Muscle of back (tissue), 11 donors: ENCODE results near the gene GALNS. TPM values are rescaled to one million over a fixed set of nuclear protein-coding genes. Genes with fewer than 3 reads are reported as not detected.
A peak's percentile ranks its signal among the peaks of the same experiment; 100 is the strongest.
"Not testable (repeated sequence)": the region's sequence is repeated elsewhere in the genome, so short reads cannot be mapped to it uniquely, and the experiment has no call there.

Experiments used
- DNase-seq, 3 donors: peaks; one replicate each; pipeline versions ENCODE4 v3.0.0 to v3.0.0-alpha.2; 2013
- polyA plus RNA-seq, 10 donors: library from polyadenylated mRNA; unstranded; fragments of 120-200 nt; gene quantifications; one replicate each; pipeline ENCODE4 v1.2.1, GENCODE V29; 2013; ENCODE audit not compliant: insufficient read length in 10 of 10

Gene GALNS
- polyA plus RNA-seq, 10 donors = 13.1 to 23.5 (median 17.2) TPM

DNA sequence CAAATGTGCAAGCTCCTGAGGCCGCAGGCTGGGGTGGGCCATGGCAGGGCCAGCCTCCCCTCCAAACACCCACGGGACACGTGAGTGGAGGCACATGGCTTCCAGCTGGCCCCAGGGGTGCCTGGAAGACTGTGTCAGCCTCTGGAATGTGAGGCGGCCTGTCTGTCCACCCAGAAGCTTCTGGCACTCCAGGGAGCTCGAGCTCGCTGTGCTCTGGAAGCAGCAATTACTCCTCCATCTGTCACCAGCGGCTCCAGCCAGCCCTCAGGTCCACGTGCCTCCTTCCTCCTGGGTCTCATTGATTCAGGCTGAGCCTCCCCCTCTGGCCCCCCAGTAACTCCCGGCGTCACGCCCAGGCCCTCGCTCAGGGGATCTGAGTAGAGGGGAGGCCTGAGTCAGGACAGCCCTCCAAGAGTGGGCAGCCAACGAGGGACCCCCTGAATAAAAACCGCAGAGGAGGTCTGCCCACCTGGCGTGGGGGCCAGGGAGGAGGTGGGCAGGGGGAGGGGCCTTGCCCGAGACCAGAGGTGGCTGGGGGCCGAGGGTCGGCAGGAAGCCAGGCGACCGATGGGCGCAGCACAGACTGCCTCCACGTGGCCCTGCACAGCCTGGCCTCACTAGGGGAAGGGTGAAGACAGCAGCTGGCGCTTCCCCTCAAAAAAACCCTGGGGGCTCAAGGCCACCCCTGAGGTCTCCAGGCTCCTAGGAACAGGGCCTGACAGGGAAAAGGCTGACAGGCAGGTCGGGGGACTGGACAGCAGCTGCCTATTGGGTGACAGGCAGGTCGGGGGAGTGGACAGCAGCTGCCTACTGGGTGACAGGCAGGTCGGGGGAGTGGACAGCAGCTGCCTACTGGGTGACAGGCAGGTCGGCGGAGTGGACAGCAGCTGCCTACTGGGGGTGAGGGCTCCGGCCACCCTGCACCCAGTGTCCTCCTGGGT lies 83.6 kb downstream of the GALNS start:
- peak; percentile 64 to 89 (median 84) for DNase-seq

DNA sequence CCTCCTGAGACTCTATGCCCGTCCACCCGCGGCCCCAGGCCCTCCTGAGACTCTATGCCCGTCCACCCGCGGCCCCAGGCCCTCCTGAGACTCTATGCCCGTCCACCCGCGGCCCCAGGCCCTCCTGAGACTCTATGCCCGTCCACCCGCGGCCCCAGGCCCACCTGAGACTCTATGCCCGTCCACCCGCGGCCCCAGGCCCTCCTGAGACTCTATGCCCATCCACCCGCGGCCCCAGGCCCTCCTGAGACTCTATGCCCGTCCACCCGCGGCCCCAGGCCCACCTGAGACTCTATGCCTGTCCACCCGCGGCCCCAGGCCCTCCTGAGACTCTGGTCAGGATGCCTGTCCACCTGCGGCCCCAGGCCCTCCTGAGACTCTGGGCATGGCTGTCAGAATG lies 85.0 kb downstream of the GALNS start:
- not testable (repeated sequence) for DNase-seq

DNA sequence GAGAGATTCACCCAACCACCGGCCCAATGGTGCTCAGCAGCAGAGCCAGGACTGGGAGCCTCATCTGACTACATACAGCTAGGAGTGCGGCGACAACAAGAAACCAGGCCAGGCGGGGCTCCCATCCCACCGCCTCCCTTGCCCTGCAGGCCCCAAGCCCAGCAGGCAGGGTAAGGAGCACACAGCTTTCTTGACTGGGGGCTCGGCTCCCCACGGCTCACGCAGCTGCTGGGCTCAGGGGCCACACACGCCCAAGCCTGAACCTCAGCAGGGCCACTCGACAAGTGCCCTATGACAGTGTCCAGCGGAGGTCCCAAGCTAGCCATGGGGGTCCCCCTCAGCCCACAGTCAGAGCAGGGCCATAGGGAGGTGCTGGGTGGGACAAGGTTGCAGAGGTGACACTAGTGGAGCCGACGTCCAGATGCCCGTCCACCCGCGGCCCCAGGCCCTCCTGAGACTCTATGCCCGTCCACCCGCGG lies 85.4 kb downstream of the GALNS start:
- DNase-seq = no peak

DNA sequence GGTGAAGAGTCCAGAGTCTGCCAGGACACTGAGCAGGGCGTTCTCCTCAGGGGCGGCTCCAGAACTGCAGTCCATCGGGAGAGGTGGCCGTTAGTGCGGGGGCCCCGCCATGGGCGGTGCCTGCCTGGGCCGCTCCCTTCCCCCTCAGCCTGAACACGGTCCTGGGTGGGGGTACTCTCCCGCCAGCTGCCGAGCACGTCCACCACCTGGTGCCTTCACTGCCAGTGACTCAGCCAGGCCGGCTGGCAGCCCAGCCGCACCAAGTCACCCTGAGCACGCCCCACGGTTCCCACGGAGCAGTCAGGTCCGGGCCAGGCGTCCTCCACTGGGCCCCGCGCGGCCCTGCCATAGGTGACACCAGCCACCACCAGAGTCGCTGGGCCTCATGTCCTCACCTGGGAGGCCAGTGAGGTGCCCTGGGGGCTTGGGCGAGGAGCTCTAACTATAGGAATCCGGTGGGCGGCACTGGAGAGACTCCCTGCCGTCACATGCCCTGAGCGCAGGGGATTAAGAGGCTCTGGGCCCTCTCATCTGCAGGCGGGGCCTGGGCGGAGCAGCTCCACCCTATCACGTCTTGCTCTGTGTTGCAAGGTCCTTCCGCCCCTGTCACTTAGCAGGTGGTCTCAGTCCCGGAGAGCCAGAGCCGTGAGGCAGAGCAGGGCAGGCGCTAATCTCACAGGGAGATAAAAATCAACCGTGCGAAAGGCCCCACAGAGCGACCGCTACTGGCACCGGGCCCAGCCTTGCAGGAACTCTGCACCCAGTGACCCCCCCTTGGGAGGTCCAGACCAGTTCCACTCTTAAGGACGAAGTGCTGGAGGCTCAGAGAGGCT lies 86.1 kb downstream of the GALNS start:
- DNase-seq = peak in 2 of 3 donors; percentile 67 to 71

DNA sequence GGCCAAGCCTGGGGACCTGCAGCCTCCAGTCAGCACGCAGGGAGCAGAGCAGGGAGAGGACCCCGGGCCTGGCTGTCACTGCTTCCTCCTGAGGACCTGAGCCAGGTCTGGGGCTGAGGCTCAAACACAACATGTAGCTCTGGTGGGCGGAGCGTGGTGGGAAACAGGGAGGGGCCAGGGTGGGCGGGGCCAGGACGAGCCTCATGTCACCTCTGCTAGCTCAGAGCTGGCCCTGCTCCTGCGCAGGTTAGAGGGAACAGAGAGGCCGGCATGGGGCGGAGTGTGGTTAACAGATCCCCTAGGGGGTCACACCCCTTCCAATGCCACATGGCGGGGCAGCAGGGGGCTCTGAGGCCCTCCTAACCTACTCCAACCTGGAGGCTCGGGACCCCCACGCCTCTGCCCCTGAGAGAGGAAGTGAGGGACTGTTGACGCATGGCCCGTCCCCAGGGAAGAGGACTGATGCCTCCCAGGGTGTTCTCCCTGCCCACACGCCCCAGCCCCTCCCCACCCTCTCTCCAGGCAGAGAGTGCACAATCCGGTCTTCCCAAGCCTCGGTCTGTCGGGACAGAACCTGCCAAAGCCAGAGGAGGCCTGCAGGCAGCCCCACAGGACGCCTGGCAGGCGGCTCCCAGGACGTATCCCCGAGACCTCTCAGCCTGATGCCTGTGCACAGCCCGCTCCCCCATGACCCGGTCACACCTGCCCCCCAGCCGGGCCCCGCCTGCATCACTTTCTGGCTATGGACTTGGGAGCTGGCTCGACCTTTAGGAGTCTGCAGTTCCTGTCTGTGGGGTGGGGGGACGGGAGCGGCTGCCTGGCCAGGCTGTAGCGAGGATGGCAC lies 86.9 kb downstream of the GALNS start:
- no peak for DNase-seq

DNA sequence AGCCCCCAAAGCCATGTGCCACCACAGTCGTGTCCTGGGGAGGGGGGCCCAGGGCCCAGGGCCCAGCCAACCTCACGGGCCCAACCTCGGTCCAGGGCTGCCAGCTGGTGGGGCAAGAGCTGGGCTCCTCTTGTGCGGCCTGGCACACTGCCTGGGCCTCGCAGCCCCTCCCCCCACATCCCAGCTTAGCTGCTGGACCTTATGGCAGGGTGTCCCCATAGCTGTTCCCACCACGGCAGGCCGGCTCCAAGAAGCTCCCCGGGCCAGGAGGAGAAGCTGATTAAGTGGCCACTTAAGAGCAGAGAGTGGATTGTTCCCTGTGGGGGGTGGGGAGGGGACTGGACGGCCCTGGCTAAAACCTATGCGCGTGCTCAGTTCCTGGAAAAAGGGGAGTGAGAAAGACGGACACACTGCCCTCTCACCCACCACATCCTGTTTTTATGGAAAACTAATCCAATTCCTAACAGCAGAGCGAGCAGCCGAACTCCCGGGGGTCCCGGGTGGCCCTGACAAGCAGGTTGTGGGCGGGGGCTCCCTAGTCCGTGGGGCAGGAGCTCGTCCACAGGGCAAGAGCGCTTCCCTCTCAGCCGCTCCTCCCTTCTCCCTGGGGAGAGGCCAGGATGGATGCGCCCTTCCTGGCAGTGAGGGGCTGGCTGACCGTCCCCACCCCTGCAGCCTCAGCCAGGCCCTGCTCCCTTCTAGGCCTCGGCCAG lies 88.5 kb downstream of the GALNS start:
- DNase-seq = peak in 2 of 3 donors; percentile 58 to 72

DNA sequence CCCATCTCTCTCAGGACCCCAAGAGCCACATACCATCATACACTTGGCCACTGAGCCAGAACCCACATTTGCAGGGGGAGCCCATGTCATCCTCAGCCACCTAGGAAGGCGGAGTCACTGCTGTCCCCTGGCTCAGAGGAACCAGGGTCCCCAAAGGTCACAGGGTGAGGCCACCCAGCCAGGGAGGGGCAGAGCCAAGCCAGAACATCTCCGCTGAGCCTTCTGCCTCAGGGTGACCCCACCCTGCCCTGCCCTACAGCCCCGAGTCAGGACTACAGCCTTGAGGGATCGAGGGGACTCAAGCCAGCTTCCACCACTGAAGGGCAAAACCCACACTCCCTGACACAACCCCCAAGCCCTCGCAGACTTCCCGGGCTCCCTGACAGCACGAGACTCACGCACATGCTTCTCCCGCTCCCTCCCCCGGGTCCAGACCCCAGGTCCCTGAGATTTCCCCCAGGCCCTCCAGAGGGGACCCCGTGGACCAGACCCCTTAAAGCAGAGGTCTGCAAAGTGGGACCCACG lies 89.1 kb downstream of the GALNS start:
- no peak for DNase-seq

DNA sequence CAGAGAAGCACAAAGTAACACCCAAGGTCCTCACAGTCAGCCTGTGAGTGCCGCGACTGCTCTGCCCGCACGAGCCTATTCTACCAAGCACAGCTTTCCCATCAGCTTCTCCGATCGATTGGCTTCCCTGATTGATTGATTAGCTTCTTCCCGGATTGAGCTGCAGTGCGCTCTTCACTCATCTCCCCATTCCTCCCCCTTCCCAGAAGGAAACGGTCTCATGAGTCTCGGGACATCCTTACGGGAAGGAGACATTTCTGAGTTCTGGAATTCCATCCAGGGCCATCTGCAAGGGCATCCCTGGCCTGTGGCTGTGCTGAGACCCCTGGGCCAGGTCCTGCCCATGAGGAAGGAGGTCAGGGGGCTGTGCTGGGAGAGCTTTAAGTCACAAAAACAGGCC lies 89.8 kb downstream of the GALNS start:
- no peak for DNase-seq

DNA sequence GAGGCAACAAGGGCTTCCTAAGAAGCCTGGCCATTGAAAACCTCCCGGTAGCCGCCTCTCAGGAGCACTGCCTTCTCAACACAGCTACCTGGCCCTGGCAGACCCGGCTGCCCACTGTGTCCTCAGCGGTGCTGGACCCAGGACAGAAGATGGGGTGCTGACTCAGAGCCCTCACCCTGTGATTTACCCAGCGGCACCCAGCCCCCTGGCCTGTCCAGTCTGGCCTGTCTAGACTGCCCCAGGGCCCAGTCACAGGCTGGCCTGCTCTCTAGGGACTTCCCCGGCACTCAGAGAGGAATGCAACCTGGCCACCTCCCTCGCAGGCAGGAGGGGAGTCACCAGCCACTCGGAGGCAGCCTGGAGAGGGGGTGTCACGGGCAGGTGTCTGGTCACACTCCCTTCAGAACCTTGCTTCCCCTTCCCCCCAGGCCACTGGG lies 91.8 kb downstream of the GALNS start:
- DNase-seq = no peak

DNA sequence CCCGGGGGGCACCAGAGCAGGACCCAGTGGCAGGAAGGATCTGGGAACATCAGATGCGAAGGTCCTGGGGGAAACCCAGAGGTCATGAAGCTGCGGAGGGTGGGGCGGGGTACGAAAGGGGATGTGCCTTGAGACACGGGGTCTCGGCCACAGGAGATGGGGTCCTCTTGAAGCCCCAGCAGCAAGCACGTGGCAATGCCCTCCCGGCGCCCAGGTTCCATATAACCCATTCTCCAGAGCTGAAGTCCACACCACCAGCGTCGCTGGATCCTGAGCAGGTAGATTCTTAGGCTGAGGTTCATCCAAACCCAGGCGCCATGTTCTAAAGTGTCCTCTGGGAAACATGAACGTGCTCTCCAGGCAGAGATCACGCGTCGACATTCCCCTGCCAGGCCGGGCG lies 92.7 kb downstream of the GALNS start:
- DNase-seq = no peak

Other genes starting within 250 kb of the GALNS start
- not detected for gene IL17C, start 218.4 kb downstream of the GALNS start, polyA plus RNA-seq
- 10 to 100 TPM; 19.4 to 59.7 (median 34.6) TPM for gene CYBA, start 205.9 kb downstream of the GALNS start, polyA plus RNA-seq
- gene MVD, start 193.9 kb downstream of the GALNS start, polyA plus RNA-seq = 10 to 100 TPM; 19.4 to 38.9 (median 26.3) TPM
- 1 to 10 TPM; 4.5 to 8.5 (median 6.1) TPM for gene SNAI3, start 170.4 kb downstream of the GALNS start, polyA plus RNA-seq
- 10 to 100 TPM; 13.0 to 23.0 (median 15.6) TPM for gene RNF166, start 150.5 kb downstream of the GALNS start, polyA plus RNA-seq
- 10 to 100 TPM in 8 of 10 donors, 1 to 10 TPM in 2; 8.2 to 15.7 (median 11.8) TPM for gene CTU2, start 150.4 kb downstream of the GALNS start, polyA plus RNA-seq
- 10 to 100 TPM; 36.6 to 61.8 (median 55.6) TPM for gene PIEZO1, start 71.7 kb downstream of the GALNS start, polyA plus RNA-seq
- 10 to 100 TPM in 1 of 10 donors, 1 to 10 TPM in 9; 2.9 to 18.6 (median 8.1) TPM for gene CDT1, start 53.2 kb downstream of the GALNS start, polyA plus RNA-seq
- gene APRT, start 45.0 kb downstream of the GALNS start, polyA plus RNA-seq = 10 to 100 TPM; 47.8 to 75.0 (median 62.4) TPM
- 10 to 100 TPM; 45.8 to 61.5 (median 53.5) TPM for gene TRAPPC2L, start 180 bp upstream of the GALNS start, polyA plus RNA-seq
- gene PABPN1L, start 9.7 kb upstream of the GALNS start, polyA plus RNA-seq = under 1 TPM in 1 of 10 donors, not detected in 9; 0.20 TPM
- 10 to 100 TPM in 9 of 10 donors, 1 to 10 TPM in 1; 9.4 to 19.0 (median 16.4) TPM for gene CBFA2T3, start 120.3 kb upstream of the GALNS start, polyA plus RNA-seq
- gene ACSF3, start 236.9 kb upstream of the GALNS start, polyA plus RNA-seq = 10 to 100 TPM; 12.9 to 23.8 (median 14.8) TPM